ENCODE measurements around the gene ADI1.
A peak's percentile ranks its signal among the peaks of the same experiment; 100 is the strongest.
"Not testable (repeated sequence)": the region's sequence is repeated elsewhere in the genome, so short reads cannot be mapped to it uniquely, and the experiment has no call there.

The ADI1 gene

DNA sequence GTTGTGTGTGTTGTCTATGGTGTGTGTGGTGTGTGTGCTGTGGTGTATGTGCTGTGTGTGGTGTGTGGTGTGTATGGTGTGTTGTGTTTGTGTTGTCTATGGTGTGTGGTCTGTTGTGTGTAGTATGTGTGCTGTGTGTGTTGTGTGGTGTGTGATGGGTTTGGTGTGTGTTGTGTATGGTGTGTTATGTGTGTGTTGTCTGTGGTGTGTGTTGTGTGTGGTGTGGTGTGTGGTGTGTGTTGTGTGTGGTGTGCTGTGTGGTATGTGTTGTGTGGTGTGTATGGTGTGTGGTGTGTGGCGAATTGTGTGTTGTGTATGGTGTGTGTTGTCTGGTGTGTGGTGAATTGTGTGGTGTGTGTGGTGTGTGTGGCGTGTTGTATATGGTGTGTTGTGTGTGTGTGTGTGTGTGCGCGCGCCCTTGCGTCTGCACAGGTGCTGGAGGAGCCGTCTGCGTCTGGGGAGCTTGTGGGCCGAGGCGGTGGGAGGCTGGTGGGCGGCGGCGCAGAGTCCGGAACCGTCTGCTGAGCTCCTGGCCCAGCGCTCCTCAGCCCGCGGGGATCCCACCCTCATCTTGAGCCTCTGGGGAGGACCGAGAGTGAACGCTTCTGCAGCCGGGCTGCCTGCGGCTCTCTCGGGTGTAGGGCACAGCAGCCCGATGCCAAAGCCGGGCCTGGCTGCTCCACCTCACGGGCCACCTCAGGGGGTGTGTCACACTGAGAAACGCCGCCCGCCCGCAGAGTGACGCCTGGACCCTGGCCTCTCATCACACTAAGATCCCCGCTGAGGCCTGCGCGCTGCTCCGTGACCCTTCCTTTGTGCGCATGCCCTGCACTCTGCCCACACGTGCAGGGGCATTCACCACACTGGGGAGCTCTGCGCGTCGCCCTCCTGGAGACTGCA is 8.8 kb upstream of the ADI1 start:
- no peak for DNase-seq

DNA sequence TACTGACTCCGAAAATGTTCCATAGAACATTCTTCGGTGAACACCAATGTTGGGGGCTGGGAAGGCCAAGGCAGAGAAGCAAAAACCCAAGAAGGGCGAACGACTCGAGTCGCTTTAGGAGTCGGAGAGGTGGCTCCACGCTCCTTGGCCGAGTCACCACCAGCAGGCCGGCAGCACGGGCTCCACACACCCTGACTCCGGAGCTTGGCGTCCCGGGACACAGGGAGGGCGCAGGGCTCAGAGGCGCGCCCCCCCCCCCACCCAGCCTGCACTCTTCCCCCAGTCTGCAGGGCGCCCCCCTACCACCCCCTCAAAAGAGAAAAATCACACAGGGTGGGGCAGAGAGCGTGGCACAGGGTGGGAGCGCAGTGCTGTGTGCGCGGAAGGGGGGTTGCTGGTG is 7.5 kb upstream of the ADI1 start:
- DNase-seq, result no peak

DNA sequence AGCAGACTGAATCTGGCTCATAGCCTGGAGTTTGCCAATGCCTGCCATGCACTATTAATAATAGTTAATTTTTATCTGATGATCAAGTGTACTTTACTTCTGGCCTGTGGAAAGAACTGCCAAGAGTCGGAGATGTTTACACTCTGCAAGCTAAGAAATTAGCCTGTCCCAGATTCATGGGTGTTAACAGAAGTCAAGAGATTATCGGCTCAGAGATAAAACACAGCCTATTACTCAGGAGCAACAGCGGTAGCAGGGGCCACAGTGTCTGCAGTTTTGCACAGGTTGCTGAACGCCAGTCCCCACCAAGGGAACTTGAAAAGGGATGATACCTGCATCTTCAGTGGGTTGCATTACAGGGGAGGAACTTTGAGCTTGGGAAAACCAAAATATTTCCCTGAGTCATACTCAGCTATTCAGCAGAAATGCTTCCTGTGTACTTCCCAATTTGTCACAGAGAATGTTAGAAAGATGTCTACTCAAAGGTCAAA is 4.3 kb upstream of the ADI1 start:
- no peak for DNase-seq

DNA sequence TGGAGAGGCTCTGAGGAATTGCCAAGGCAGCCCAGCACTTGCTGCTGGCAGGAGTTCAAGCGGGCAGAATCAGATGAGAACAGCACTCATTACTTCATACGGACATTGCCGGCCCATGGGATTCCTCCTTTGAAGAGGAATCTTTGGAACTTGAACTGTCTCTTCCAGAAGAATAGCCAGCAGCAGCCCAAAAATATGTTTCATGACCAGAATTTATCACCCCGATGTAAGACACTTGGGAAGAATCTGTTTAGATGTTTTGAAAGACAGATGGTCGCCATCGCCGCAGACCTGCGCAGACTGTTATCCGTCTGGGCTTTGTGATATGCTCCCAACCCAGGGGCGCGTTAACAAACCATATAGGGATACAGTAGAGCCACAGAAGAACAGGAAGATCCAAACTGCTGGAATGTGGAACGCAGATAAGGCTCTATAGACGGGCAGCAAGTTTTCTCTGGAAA is 3.7 kb upstream of the ADI1 start:
- DNase-seq, result no peak

DNA sequence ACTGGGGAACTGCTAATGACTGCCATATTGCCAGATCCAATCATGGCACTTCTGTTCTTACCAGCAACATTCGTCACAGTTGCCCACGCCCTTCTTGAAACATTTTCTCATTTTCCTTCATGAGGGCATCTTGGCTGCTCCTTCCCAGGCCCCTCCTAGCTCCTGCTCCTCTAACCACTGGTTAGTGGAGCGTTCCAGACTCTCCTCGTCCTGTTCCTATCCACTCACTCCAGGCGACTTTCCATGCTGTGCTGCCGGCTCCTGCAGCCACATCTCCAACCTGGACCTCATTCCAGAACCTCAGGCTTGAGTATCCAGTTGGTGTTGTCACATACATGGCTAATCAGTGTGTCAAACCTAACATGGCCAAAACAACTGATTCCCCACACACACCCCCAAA is 1.3 kb upstream of the ADI1 start:
- DNase-seq, result no peak

DNA sequence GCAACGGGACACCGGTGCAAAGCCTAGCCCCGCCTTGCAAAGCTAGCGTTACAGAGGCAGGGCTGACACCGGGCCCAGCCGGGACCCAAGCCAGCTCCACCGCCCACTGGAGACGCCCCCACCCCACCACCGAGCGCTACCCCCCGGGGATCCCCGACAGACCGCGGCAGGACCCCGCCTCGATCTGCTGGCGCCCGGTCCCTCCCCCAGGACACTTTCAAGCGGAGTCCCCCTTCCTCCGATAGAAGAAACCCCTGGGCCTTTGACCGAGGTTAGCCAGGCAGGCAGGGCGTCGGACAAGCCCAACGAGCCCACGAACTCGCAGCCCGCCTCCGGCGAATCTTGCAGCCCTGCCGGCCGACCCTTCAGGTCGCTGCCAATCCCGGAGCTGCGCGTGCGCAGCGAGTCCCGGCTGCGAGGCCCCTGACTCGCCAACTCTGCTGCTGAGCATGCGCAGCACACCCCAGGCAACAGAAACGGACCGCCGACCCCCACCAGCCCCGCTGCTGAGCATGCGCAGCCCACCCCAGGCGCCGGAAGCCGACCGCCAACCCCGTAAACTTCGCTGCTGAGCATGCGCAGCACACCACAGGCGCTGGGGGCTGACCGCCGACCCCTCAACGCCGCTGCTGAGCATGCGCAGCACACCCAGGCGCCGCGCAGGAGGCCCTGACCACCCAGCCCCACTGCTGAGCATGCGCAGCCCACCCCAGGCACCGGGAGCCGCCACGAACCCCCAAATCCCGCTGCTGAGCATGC is 656 bp downstream of the ADI1 start:
- DNase-seq, result peak; percentile 94

DNA sequence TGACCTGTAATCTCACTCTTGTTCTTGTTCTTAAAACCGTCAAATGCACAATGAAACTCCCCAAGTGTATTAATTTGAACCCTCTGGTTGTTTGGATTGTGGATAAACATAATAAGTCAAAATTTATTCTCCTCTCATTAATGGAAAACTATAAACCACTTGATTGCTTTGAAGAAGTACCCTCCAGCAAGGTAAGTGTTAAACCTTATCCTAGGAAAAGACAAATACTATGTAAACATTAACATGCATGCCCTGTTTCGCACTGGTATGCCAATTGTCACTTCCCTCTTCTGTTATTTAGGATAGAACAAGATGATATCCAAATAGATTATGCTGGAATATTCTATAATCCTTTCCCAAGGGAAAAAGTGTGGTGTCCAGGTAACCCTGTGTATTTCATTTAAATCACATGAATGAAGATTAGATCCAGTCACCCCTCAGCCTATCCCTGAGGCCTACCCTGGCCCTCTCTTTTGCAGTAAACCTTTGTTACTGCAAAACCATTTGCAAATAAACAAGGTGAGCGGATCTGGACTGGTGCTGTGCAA is 1.3 kb downstream of the ADI1 start:
- no peak for DNase-seq

DNA sequence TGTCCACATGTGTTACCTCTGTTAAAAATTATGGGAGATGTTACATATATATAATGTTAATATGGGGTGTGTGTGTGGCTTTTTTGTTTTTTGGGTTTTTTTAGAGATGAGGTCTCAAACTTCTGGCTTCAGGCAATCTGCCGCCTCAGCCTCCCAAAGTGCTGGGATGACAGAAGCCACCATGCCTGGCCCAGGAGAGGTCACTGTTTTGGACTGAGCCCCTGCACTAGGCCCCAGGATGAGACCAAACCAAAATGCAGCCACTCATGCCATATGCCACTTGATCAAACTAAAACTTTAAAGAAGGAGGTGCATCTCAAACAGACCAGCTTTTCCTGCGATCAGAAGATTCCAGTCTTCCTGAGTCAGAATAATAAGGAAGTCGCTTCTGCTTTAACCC is 2.5 kb downstream of the ADI1 start:
- DNase-seq, result no peak

DNA sequence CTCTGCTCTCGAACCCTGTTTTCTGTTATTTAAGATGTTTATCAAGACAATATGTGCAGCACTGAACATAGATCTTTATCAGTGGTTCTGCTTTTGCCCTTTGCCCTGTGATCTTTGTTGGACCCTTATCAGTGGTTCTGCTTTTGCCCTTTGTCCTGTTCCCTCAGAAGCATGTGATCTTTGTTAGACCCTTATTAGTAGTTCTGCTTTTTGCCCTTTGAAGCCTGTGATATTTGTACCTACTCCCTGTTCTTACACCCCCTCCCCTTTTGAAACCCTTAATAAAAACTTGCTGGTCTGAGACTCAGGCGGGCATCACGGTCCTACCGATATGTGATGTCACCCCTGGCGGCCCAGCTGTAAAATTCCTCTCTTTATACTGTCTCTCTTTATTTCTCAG is 3.9 kb downstream of the ADI1 start:
- DNase-seq, result not testable (repeated sequence)

DNA sequence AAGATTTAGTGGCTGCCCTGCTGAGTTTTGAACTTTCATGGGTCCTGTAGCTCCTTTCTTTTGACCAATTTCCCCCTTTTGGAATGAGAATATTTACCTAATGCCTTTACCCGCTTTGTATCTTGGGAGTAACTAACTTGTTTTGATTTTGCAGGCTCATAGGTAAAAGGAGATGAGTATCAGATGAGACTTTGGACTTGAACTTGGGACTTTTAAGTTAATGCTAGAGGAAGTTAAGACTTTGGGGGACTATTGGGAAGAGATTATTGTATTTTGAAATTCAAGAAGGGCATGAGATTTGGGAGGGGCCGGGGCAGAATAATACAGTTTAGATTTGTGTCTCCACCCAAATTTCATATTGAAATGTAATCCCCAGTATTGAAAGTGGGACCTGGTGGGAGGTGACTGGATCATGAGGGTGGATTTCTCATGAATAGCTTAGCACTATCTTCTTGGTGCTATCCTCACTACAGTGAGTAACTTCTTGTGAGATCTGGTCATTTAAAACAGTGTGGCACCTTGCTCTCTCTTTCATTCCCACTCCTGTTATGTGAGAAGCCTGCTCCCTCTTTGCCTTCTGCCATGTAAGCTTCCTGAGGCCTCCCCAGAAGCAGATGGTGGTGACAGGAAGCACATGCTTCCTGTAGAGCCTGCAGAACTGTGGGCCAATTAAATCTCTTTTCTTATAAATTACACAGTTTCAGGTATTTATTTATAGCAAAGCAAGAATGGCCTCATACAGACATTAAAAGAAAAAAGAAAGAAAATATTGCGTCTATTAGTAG is 6.1 kb downstream of the ADI1 start:
- no peak for DNase-seq

DNA sequence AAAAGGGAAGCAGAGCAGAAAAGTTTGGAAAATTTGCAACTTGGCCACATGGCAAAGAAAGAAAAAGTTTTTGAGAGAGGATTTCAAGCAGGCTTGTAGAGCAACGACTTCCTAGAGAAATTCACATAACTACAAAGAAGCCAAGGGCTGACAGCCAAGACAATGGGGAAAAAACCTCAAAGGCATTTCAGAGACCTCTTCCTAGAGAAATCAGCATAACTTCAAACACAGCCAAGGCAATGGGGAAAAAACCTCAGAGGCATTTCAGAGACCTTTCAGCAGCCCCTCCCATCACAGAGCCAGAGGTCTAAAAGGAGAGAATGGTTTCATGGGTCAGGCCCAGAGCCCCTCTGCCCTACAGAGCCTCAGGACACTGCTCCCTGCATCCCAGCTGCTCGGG is 7.2 kb downstream of the ADI1 start:
- no peak for DNase-seq

DNA sequence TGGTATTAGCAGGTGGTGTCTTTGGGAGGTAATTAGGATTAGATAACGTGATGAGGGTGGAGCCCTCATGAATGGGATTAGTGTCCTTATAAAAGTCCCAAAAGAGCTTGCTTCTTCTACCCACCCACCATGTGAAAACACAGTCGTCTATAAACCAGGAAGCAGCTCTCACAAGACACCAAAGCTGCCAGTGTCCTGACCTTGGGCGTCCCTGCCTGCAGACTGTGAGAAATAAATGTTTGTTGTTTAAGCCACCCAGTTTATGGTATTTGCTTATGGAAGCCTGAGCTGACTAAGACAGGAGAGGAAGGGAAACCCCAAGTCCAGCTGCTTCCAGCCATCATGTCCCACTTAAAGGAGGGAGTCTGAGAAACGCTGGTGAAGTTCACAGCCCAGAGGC is 13.6 kb downstream of the ADI1 start:
- DNase-seq, result no peak

DNA sequence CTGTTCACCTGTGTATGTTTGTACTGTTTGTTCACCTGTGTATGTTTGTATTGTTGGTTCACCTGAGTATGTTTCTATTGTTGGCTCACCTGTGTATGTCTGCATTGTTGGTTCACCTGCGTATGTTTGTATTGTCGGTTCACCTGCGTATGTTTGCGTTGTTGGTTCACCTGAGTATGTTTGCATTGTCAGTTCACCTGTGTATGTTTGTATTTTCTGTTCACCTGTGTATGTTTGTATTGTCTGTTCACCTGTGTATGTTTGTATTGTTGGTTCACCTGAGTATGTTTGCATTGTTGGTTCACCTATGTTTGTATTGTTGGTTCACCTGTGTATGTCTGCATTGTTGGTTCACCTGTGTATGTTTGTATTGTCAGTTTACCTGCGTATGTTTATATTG is 14.6 kb downstream of the ADI1 start:
- no peak for DNase-seq

DNA sequence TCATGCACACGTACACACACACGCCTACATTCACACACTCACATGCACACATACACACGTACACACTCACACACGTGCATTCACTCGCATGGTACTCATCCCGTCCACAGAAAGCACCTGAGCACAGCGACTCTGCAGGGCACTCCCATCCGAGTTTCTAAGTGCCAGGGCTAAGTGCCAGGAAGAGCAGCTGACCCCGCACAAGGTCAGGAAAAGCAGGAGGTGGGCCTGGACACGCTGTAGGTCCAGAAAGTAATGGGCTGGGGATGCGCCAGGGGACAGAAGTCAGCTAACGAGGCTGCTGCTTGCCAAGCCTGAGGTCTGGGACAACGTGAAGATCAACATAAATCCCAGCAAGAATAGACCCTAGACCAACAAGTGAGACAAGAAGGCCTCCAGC is 15.8 kb downstream of the ADI1 start:
- DNase-seq, result no peak

DNA sequence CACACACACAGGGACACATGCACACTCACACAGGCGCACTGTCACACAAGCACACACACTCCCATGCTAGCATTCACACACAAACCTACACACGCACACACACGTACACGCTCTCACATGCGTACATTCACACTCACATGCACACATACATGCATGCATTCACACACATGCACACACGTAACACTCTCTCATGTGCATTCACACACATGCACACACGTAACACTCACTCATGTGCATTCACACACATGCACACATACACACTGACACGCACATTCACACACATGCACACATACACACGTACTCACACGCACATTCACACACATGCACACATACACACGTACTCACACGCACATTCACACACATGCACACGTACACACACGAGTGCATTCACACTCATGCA is 16.3 kb downstream of the ADI1 start:
- DNase-seq, result no peak

DNA sequence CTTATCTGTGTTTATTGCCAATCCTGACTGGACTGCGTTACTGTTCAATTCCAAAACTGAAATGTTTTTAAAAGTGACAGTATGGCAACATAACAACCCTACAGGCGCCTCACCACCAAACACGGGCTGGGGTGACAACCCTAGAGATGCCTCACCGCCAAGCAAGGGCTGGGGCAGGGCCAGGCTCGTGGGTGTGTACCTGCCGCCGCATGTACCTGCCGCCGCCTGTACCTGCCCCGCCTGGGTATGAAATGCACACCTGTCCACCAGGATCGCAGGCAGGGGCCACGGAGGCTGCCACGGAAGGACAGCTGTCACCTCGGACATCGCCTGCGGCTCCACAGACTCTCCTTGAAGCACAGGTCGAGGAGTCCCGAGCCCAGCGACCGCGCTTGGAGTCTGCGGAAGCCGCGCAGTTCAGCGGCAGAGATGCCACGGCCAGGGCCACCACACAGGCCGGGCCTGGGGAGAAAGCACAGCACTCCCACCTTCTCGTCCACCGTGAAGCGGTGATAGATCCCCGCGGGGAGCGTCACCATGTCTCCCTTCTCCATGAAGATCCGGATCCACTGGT is 18.9 kb downstream of the ADI1 start:
- no peak for DNase-seq

DNA sequence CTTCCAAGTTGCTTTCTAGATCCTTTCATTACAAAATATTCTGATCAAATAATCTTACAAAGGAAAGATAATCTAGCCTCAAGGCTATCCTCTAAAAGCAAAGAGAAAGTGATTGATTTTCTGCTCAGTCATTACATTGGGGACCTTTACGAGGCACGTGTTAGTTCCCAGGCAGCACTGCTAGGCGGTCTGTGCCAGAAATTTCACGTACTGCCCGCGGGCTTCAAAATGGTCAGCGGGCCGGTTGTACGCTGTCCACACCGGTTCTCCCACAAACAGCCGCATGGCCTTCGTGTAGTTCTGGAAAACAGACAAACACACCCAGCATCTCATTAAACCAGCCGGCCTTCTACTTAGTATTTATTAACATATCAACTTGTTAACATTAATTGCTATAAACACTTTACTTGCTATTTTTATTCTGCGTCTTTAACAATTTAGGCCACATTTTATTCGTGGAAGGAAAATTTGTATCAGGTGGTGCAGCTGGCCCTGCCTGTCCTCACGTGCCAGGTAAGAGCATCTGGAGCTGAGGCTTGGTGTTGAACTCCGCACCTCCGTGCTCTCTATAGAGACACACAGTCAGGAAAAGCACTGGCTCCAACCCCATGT is 20.4 kb downstream of the ADI1 start:
- DNase-seq, result no peak

DNA sequence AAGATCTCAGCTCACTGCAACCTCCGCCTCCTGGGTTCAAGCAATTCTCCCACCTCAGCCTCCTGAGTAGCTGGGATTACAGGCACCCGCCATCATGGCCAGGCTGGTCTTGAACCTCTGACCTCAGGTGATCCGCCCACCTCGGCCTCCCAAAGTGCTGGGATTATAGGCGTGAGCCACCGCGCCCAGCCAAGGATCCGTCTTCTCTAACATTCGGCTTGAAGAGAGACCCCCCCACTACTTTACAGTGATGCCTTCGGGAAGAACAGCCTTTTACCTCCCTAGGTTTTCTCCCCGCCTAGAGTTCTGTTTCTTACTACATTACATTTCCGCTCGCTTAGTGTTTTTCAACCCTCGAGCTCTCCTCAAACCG is 22.6 kb downstream of the ADI1 start:
- DNase-seq, result not testable (repeated sequence)

DNA sequence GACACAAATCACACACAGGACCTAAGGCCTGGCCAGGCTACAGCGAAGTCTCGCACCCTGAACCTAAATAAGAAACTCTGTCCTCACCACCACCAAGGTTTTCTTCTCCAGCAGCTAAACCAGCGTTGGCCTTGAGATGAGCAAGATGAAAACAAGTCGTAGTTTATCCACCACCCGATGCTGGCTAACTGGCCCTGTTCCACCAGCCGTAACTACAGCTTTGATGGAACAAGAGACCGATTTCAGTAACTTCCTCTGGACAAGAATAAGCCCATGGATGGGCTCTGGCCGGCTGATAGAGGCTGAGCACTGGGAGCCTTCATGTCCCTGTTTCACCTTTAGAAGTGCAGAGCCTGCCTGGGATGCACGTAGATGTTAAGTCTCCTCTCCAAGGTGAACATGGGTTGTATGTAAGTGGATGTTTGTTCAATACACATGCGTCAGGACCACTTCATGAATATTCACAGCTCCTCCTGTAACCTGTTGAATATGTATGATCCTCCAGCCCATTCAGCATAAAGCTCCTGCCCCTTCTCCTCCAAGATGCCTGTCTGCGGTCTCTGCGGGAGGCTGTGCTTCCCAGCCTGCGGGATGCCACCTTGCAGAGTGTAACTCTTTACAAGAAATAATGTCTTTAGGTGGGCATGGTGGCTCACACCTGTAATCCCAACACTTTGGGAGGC is 24.2 kb downstream of the ADI1 start:
- DNase-seq, result no peak

DNA sequence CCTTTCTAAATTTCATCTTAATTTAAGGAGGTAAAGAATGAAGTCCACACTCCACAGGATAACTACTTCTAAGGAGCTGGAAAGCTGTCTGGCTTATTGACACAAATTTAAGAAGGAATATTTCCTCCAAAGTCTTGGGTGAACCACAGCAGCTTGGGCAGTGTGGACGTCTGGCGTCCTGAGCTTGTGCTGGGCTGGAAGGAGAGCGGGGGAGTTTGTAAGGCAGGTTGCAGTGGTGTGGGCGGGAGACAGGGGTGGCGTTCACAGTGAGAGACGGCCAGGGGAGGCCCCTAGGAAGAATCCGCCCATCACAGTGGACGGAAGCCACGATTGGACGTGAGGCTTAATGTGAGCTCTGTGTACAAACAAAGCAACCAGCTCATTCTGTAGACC is 25.7 kb downstream of the ADI1 start:
- no peak for DNase-seq

DNA sequence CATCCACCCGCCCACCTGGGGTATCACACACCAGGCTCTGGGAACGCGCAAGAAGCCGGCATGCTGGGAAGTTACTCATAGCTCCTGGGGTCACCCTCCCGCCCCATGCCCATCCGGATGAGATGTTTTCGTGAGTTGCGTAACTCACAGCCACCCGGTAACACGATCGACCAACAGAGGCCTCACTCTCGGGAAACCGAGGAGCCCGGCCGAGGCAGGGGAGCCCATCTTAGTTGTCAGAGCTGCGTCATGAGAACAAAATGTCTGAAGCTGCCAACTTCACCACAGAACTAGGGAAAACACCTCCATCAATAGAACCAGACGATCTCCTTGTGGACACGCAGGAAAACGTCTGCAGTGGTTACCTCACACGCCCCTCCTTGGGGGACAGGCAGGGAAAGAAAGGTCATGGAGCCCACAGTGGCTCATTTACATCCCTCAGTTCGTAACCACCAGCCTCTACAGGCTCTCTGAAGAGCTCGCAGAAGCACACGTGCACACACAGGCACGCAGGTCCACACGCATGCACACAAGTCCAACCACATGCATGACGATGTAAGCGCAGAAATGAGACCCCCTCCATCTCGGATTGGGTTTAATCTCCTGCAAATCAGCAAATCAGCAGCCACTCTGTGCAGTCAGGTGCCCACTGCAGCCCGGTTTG is 26.2 kb downstream of the ADI1 start:
- DNase-seq, result no peak
